OCI-M2 (cell line): ENCODE data around the gene HOPX.
"Not testable (repeated sequence)": the region's sequence is repeated elsewhere in the genome, so short reads cannot be mapped to it uniquely, and the experiment has no call there.

ENCODE experiments used
- DNase-seq: peaks from one replicate; lab custom pipeline; 2025; ENCODE audit not compliant: unreplicated experiment; lab: John Stamatoyannopoulos, UW

The HOPX gene

GRCh38 chr4:56655627-56656345 is 25.3 kb downstream of the HOPX start:
- DNase-seq: no peak

GRCh38 chr4:56655209-56655626 is 25.9 kb downstream of the HOPX start:
- no peak for DNase-seq

GRCh38 chr4:56654238-56654632 is 26.9 kb downstream of the HOPX start:
- DNase-seq: no peak

GRCh38 chr4:56653461-56654237 is 27.4 kb downstream of the HOPX start:
- DNase-seq: no peak

- no peak for DNase-seq
These were observed 28.9 kb downstream of the HOPX start for GRCh38 chr4:56652196-56652595.

- no peak for DNase-seq
These were observed 30.1 kb downstream of the HOPX start for GRCh38 chr4:56651056-56651350.

- DNase-seq: no peak
These were observed 30.6 kb downstream of the HOPX start for GRCh38 chr4:56650262-56651055.

GRCh38 chr4:56649445-56650261 is 31.4 kb downstream of the HOPX start:
- DNase-seq: no peak

GRCh38 chr4:56648824-56649151 is 32.3 kb downstream of the HOPX start:
- DNase-seq: no peak

- no peak for DNase-seq
These were observed 32.9 kb downstream of the HOPX start for GRCh38 chr4:56648021-56648823.

- no peak for DNase-seq
These were observed 34.8 kb downstream of the HOPX start for GRCh38 chr4:56646341-56646740.

- DNase-seq: no peak
These were observed 37.5 kb downstream of the HOPX start for GRCh38 chr4:56643596-56643995.

GRCh38 chr4:56641494-56642051 is 39.5 kb downstream of the HOPX start:
- no peak for DNase-seq

- DNase-seq: no peak
These were observed 40.2 kb downstream of the HOPX start for GRCh38 chr4:56640621-56641493.

GRCh38 chr4:56637791-56638190 is 43.3 kb downstream of the HOPX start:
- no peak for DNase-seq

GRCh38 chr4:56637154-56637553 is 43.9 kb downstream of the HOPX start:
- DNase-seq: no peak

GRCh38 chr4:56634954-56635353 is 46.1 kb downstream of the HOPX start:
- not testable (repeated sequence) for DNase-seq

GRCh38 chr4:56633486-56633885 is 47.6 kb downstream of the HOPX start:
- DNase-seq: no peak
